Neural cell (in vitro differentiated cells): Measurements from ENCODE around the gene ADCY6. TPM values are rescaled to one million over a fixed set of nuclear protein-coding genes. Genes with fewer than 3 reads are reported as not detected.

Source experiments
- H2AFZ ChIP-seq: fragments of 200-600, 300-800 bp; sonication (generic), shearing (Covaris generic); 2 replicates; pipeline ENCODE4 v1.6.0; 2014; ENCODE audit warnings: low read depth, mild to moderate bottlenecking, antibody characterized with exemption, low read length, moderate library complexity
- H3F3A ChIP-seq: fragments of 200-600 bp; shearing (Covaris generic); 2 replicates; pipeline ENCODE4 v1.6.1; 2016; ENCODE audit warnings: mild to moderate bottlenecking, moderate library complexity, mixed read lengths, antibody characterized with exemption, low read length; ENCODE audit not compliant: insufficient read depth, poor library complexity, severe bottlenecking
- H3K27ac ChIP-seq: fragments of 200-600, 300-800 bp; sonication (generic), shearing (Covaris generic); 2 replicates; pipeline ENCODE4 v1.5.1; 2014; ENCODE audit warnings: mild to moderate bottlenecking, low read length, moderate library complexity
- H3K27me3 ChIP-seq: fragments of 300-800, 200-600 bp; sonication (generic), shearing (Covaris generic); 2 replicates; pipeline ENCODE4 v1.6.0; 2014; ENCODE audit warnings: mild to moderate bottlenecking, low read depth, low read length, moderate library complexity; ENCODE audit not compliant: insufficient read depth
- H3K36me3 ChIP-seq: fragments of 300-800, 200-600 bp; sonication (generic), shearing (Covaris generic); 2 replicates; pipeline ENCODE4 v1.5.1; 2014; ENCODE audit warnings: mild to moderate bottlenecking, antibody characterized with exemption, low read length, moderate library complexity; ENCODE audit not compliant: insufficient read depth
- H3K4me2 ChIP-seq: fragments of 300-800, 200-600 bp; sonication (generic), shearing (Covaris generic); 2 replicates; pipeline ENCODE4 v1.6.0; 2014; ENCODE audit warnings: mild to moderate bottlenecking, low read length
- H3K4me3 ChIP-seq: fragments of 300-800, 200-600 bp; sonication (generic), shearing (Covaris generic); 2 replicates; pipeline ENCODE4 v1.5.1; 2014; ENCODE audit warnings: mild to moderate bottlenecking, low read length, moderate library complexity
- H3K79me2 ChIP-seq: fragments of 200-600 bp; shearing (Covaris generic); replicated peaks from 2 replicates; pipeline ENCODE4 v1.6.0; 2014; ENCODE audit warnings: mild to moderate bottlenecking, low read length, moderate library complexity; ENCODE audit not compliant: insufficient read depth
- H3K9ac ChIP-seq: fragments of 300-800, 200-600 bp; sonication (generic), shearing (Covaris generic); 2 replicates; pipeline ENCODE4 v1.6.1; 2016; ENCODE audit warnings: mild to moderate bottlenecking, low read length, mixed read lengths
- H3K9me2 ChIP-seq: fragments of 200-600 bp; shearing (Covaris generic); 2 replicates; pipeline ENCODE4 v1.6.1; 2016; ENCODE audit warnings: mild to moderate bottlenecking, low read length, mixed read lengths; ENCODE audit not compliant: insufficient read depth
- H3K9me3 ChIP-seq: fragments of 200-600, 300-800 bp; sonication (generic), shearing (Covaris generic); 2 replicates; pipeline ENCODE4 v1.6.1; 2016; ENCODE audit warnings: mild to moderate bottlenecking, mixed run types, low read length, moderate library complexity, mixed read lengths
- H4K20me1 ChIP-seq: fragments of 200-600 bp; shearing (Covaris generic); 2 replicates; pipeline ENCODE4 v1.6.1; 2016; ENCODE audit warnings: mild to moderate bottlenecking, mixed run types; ENCODE audit not compliant: insufficient read depth
- EP300 ChIP-seq: fragments of 450-650 bp; conservative IDR thresholded peaks from 2 replicates; pipeline ENCODE4 v1.6.1; 2014; ENCODE audit warnings: antibody characterized with exemption, mild to moderate bottlenecking, moderate library complexity; ENCODE audit not compliant: poor library complexity, severe bottlenecking
- EZH2 ChIP-seq: fragments of 200-600, 300-800 bp; shearing (Covaris generic), sonication (generic); IDR thresholded peaks from 2 replicates; pipeline ENCODE4 v1.6.1; 2014; ENCODE audit warnings: antibody characterized with exemption, low read length, borderline replicate concordance, mild to moderate bottlenecking; ENCODE audit not compliant: insufficient read depth, poor library complexity, severe bottlenecking
- MXI1 ChIP-seq: fragments of 450-650 bp; conservative IDR thresholded peaks from 2 replicates; pipeline ENCODE4 v1.6.1; 2014; ENCODE audit warnings: antibody characterized with exemption, mild to moderate bottlenecking; ENCODE audit not compliant: poor library complexity, severe bottlenecking
- POLR2AphosphoS5 ChIP-seq: IDR thresholded peaks from 2 replicates; pipeline ENCODE4 v1.6.1; 2012
- RAD21 ChIP-seq: fragments of 450-650 bp; conservative IDR thresholded peaks from 2 replicates; pipeline ENCODE4 v1.6.1; 2014; ENCODE audit warnings: antibody characterized with exemption, mild to moderate bottlenecking, moderate library complexity
- REST ChIP-seq: IDR thresholded peaks from 2 replicates; pipeline ENCODE4 v1.6.1; 2012; ENCODE audit warnings: borderline replicate concordance
- SMC3 ChIP-seq: fragments of 450-650 bp; conservative IDR thresholded peaks from 2 replicates; pipeline ENCODE4 v1.6.1; 2014; ENCODE audit warnings: antibody characterized with exemption, mild to moderate bottlenecking, moderate library complexity; ENCODE audit not compliant: poor library complexity
- TAF1 ChIP-seq: IDR thresholded peaks from 2 replicates; pipeline ENCODE4 v1.6.1; 2012; ENCODE audit warnings: low read depth
- polyA plus RNA-seq: library from polyadenylated mRNA; depleted of rRNA; stranded (reverse); fragments of >200 nt; gene quantifications from 2 replicates; pipeline ENCODE4 v1.2.3, GENCODE V29; 2014
- TF ChIP-seq, protein P1 (sequence below): fragments of 450-650 bp; IDR thresholded peaks from 2 replicates; pipeline ENCODE4 v1.5.1; 2014; ENCODE audit warnings: antibody characterized with exemption, mild to moderate bottlenecking, moderate library complexity; ENCODE audit not compliant: poor library complexity, severe bottlenecking

The ADCY6 gene
- polyA plus RNA-seq, 1 donor from 2014 or later, result 43.1 TPM

GRCh38 chr12:48811437-48812090 lies 22.7 kb upstream of the ADCY6 start:
- H4K20me1 ChIP-seq, result no peaks in the 10 kb centered on the region
- H3K9me2 ChIP-seq, result no peaks in the 10 kb centered on the region
- no peak overlapping the region for H2AFZ ChIP-seq
- peaks cover 10% of the 10 kb centered on the region for H3K79me2 ChIP-seq
- H3K9ac ChIP-seq, result no peak overlapping the region
- H3F3A ChIP-seq, result peaks cover 4% of the 10 kb centered on the region
- H3K4me3 ChIP-seq, result no peak overlapping the region
- H3K27ac ChIP-seq, result no peak overlapping the region
- H3K9me3 ChIP-seq, result no peaks in the 10 kb centered on the region
- TF ChIP-seq POLR2AphosphoS5 (no peak), RAD21 (no peak), EZH2 (no peak), MXI1 (no peak), EP300 (no peak), REST (no peak), SMC3 (no peak), TAF1 (no peak)
- TF ChIP-seq, protein P1, sequence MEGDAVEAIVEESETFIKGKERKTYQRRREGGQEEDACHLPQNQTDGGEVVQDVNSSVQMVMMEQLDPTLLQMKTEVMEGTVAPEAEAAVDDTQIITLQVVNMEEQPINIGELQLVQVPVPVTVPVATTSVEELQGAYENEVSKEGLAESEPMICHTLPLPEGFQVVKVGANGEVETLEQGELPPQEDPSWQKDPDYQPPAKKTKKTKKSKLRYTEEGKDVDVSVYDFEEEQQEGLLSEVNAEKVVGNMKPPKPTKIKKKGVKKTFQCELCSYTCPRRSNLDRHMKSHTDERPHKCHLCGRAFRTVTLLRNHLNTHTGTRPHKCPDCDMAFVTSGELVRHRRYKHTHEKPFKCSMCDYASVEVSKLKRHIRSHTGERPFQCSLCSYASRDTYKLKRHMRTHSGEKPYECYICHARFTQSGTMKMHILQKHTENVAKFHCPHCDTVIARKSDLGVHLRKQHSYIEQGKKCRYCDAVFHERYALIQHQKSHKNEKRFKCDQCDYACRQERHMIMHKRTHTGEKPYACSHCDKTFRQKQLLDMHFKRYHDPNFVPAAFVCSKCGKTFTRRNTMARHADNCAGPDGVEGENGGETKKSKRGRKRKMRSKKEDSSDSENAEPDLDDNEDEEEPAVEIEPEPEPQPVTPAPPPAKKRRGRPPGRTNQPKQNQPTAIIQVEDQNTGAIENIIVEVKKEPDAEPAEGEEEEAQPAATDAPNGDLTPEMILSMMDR, result no peak
- H3K4me2 ChIP-seq, result no peak overlapping the region
- H3K27me3 ChIP-seq, result no peaks in the 10 kb centered on the region
- no peaks in the 10 kb centered on the region for H3K36me3 ChIP-seq

GRCh38 chr12:48810903-48811431 lies 22.1 kb upstream of the ADCY6 start:
- H3K4me3 ChIP-seq, result no peak overlapping the region
- H2AFZ ChIP-seq, result no peak overlapping the region
- H3K27me3 ChIP-seq, result no peaks in the 10 kb centered on the region
- TF ChIP-seq, protein P1, result no peak
- TF ChIP-seq MXI1, result no peak
- no peak for TF ChIP-seq REST
- no peak for TF ChIP-seq POLR2AphosphoS5
- no peak for TF ChIP-seq RAD21
- no peak for TF ChIP-seq EP300
- no peak for TF ChIP-seq EZH2
- no peak for TF ChIP-seq TAF1
- no peak for TF ChIP-seq SMC3
- H3F3A ChIP-seq, result peaks cover 4% of the 10 kb centered on the region
- no peaks in the 10 kb centered on the region for H3K36me3 ChIP-seq
- no peak overlapping the region for H3K27ac ChIP-seq
- H3K9me2 ChIP-seq, result no peaks in the 10 kb centered on the region
- no peaks in the 10 kb centered on the region for H3K9me3 ChIP-seq
- H4K20me1 ChIP-seq, result no peaks in the 10 kb centered on the region
- peaks cover 4% of the 10 kb centered on the region for H3K79me2 ChIP-seq
- H3K9ac ChIP-seq, result no peak overlapping the region
- H3K4me2 ChIP-seq, result no peak overlapping the region
